Endodermal cell (in vitro differentiated cells): ENCODE data around the gene HIPK4. TPM values are rescaled to one million over a fixed set of nuclear protein-coding genes. Genes with fewer than 3 reads are reported as not detected.

ENCODE experiments used
- DNase-seq: peaks from one replicate; pipeline ENCODE4 v3.0.0-alpha.2; 2017
- H3K27ac ChIP-seq: 2 replicates; pipeline ENCODE4 v1.5.1; 2013; ENCODE audit warnings: mild to moderate bottlenecking, low read depth, low read length, moderate library complexity
- H3K27me3 ChIP-seq: 2 replicates; pipeline ENCODE4 v1.6.1; 2013; ENCODE audit warnings: mild to moderate bottlenecking, low read length, moderate library complexity; ENCODE audit not compliant: insufficient read depth, control insufficient read depth, poor library complexity, severe bottlenecking
- H3K36me3 ChIP-seq: 2 replicates; pipeline ENCODE4 v1.7.0; 2013; ENCODE audit warnings: mild to moderate bottlenecking, low read length, moderate library complexity; ENCODE audit not compliant: control insufficient read depth, insufficient read depth
- H3K4me1 ChIP-seq: one replicate; pipeline ENCODE4 v1.7.0; 2013; ENCODE audit warnings: low read length; ENCODE audit not compliant: control insufficient read depth, insufficient read depth
- H3K4me3 ChIP-seq: 2 replicates; pipeline ENCODE4 v1.5.1; 2013; ENCODE audit warnings: mild to moderate bottlenecking, low read length, moderate library complexity
- H3K9ac ChIP-seq: 2 replicates; pipeline ENCODE4 v1.6.1; 2013; ENCODE audit warnings: mild to moderate bottlenecking, low read length, moderate library complexity; ENCODE audit not compliant: poor library complexity, severe bottlenecking; ENCODE audit errors: extremely low read depth
- H3K9me3 ChIP-seq: 2 replicates; pipeline ENCODE4 v1.6.1; 2013; ENCODE audit warnings: mild to moderate bottlenecking, low read length, moderate library complexity; ENCODE audit not compliant: control insufficient read depth
- H3K27ac Mint-ChIP-seq: 2 replicates; pipeline ENCODE4 v1.8.0; 2020; ENCODE audit warnings: mixed read lengths
- H3K27me3 Mint-ChIP-seq: 2 replicates; pipeline ENCODE4 v1.8.0; 2021; ENCODE audit warnings: mild to moderate bottlenecking, mixed read lengths; ENCODE audit not compliant: insufficient read depth
- H3K36me3 Mint-ChIP-seq: 2 replicates; pipeline ENCODE4 v1.8.0; 2020; ENCODE audit warnings: low read depth, mixed read lengths
- H3K4me1 Mint-ChIP-seq: 2 replicates; pipeline ENCODE4 v1.8.0; 2020; ENCODE audit warnings: mixed read lengths
- H3K4me3 Mint-ChIP-seq: 2 replicates; pipeline ENCODE4 v1.8.0; 2020; ENCODE audit warnings: mild to moderate bottlenecking, moderate library complexity, mixed read lengths
- H3K9me3 Mint-ChIP-seq: 2 replicates; pipeline ENCODE4 v1.8.0; 2020; ENCODE audit warnings: mild to moderate bottlenecking, mixed read lengths
- WGBS, 2 experiments: methylation state at CpG; one replicate each; pipeline versions ENCODE4 v1.1.5 to v1.1.7; 2013; ENCODE audit warnings: missing lambda C conversion rate in 2 of 2, mixed read lengths in 1 of 2; ENCODE audit not compliant: insufficient coverage in 1 of 2, insufficient read length in 1 of 2; 5-methylcytosine and 5-hydroxymethylcytosine counted together
- total RNA-seq, 2 donors: library from RNA; stranded (reverse); fragmentation: NEBNext Ultra II Directional in 1 of 2; extraction: Animal tissue kit (Norgen Biotek cat#: 25700) in 1 of 2; gene quantifications; 2 replicates in 1 of 2; 3 replicates in 1 of 2; pipeline ENCODE4 v1.2.1, GENCODE V29; 2021
- TF ChIP-seq, protein P1 (sequence below): fragments of 200-600 bp; sonication (generic); conservative IDR thresholded peaks from 2 replicates; pipeline ENCODE4 v1.5.0; 2021; ENCODE audit warnings: antibody characterized with exemption, mild to moderate bottlenecking

HIPK4 gene
- total RNA-seq, 2 donors from 2014 or later, result 0.31 TPM; not detected in 1

DNA sequence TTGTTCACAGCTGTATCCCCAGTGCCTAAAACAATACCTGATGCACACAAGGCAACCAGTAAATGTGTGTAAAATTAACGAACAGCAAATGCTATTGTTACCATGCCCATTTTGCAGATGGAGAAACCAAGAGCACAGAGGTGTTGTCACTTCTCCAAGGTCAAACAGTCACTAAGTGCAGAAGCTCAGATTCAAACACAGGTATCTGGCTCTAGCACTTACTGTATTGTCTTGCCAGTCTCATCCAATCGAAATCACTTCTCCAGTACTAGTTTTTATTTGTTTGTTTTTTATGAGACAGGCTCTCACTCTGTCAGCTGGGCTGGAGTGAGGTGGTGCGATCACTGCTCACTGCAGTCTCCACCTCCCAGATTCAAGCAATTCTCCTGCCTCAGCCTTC lies 27.8 kb downstream of the HIPK4 start:
- no peak overlapping the region for H3K27ac ChIP-seq
- TF ChIP-seq, protein P1, sequence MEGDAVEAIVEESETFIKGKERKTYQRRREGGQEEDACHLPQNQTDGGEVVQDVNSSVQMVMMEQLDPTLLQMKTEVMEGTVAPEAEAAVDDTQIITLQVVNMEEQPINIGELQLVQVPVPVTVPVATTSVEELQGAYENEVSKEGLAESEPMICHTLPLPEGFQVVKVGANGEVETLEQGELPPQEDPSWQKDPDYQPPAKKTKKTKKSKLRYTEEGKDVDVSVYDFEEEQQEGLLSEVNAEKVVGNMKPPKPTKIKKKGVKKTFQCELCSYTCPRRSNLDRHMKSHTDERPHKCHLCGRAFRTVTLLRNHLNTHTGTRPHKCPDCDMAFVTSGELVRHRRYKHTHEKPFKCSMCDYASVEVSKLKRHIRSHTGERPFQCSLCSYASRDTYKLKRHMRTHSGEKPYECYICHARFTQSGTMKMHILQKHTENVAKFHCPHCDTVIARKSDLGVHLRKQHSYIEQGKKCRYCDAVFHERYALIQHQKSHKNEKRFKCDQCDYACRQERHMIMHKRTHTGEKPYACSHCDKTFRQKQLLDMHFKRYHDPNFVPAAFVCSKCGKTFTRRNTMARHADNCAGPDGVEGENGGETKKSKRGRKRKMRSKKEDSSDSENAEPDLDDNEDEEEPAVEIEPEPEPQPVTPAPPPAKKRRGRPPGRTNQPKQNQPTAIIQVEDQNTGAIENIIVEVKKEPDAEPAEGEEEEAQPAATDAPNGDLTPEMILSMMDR, result no peak
- peaks cover 9% of the 10 kb centered on the region for H3K36me3 Mint-ChIP-seq
- DNase-seq, result no peak
- WGBS, 2 experiments, result 85 to 100% methylated on average over 2 to 3 of the region's 3 CpGs
- H3K4me1 ChIP-seq, result no peaks in the 10 kb centered on the region
- no peaks in the 10 kb centered on the region for H3K9me3 Mint-ChIP-seq
- no peaks in the 10 kb centered on the region for H3K36me3 ChIP-seq
- H3K9me3 ChIP-seq, result no peaks in the 10 kb centered on the region
- no peaks in the 10 kb centered on the region for H3K27me3 ChIP-seq
- H3K4me1 Mint-ChIP-seq, result peaks cover 4% of the 10 kb centered on the region
- H3K27ac Mint-ChIP-seq, result no peak overlapping the region
- H3K4me3 Mint-ChIP-seq, result no peak overlapping the region
- no peak overlapping the region for H3K9ac ChIP-seq
- H3K27me3 Mint-ChIP-seq, result peaks cover 5% of the 10 kb centered on the region
- no peak overlapping the region for H3K4me3 ChIP-seq

DNA sequence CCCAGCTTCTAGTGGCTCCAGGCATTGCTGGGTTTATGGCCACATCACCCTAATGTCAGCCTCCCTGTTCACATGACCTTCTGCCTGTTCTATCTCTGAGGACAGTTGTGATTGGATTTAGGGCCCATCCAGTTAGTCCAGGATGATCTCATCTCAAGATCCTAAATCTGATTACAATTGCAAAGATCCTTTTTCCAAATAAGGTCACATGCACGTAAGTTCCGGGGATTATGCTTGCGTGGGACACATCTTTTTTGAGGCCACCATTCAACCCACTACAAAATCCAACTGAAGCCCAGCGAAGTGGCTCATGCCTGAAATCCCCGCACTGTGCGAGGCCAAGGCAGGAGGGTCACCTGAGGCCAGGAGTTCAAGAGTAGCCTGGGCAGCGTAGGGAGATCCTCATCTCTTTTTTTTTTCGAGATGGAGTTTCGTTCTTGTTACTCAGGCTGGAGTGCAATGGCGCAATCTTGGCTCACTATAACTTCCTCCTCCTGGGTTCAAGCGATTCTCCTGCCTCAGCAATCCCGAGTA lies 29.2 kb downstream of the HIPK4 start:
- H3K4me3 ChIP-seq, result no peak overlapping the region
- no peak overlapping the region for H3K4me3 Mint-ChIP-seq
- H3K4me1 Mint-ChIP-seq, result no peaks in the 10 kb centered on the region
- H3K9me3 ChIP-seq, result no peaks in the 10 kb centered on the region
- no peak overlapping the region for H3K9ac ChIP-seq
- H3K36me3 ChIP-seq, result no peaks in the 10 kb centered on the region
- peaks cover 5% of the 10 kb centered on the region for H3K36me3 Mint-ChIP-seq
- H3K9me3 Mint-ChIP-seq, result no peaks in the 10 kb centered on the region
- H3K4me1 ChIP-seq, result no peaks in the 10 kb centered on the region
- 94% methylated on average over 12 of the region's 12 CpGs for WGBS, 2 experiments
- no peak overlapping the region for H3K27ac Mint-ChIP-seq
- no peak overlapping the region for H3K27ac ChIP-seq
- no peaks in the 10 kb centered on the region for H3K27me3 ChIP-seq
- DNase-seq, result no peak
- peaks cover 5% of the 10 kb centered on the region for H3K27me3 Mint-ChIP-seq
- TF ChIP-seq, protein P1, result no peak

DNA sequence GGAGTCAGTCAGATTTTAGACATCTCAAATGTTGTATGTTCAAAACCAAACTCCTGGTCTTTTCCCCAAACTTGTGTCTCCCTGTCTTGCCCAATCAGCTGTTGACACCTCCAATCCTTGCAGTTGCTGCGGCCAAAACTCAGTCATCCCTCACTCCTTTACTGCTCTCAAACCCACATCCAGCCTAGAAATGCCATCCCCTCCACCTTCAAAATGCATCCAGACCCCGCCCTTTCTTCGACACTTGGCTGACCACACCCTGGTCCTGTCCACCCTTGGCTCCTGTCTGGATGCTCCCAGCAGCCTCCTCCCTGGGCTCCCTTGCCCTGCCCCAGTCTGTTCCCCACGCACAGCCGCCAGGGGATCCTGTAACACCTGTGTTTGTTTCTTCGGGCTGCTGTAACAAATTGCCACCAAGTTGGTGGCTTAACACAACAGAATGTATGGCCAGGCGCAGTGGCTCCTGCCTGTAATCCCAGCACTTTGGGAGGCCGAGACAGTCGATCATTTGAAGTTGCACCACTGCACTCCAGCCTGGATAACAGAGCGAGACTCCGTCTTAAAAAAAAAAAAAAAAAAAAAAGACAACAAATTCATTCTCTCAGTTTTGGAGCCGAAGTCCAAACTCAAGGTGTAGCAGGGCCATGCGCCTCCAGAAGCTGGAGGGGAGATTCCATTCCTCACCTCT lies 29.8 kb downstream of the HIPK4 start:
- Mint-ChIP-seq H3K9me3 (no peaks in the 10 kb centered on the region), H3K27ac (no peak overlapping the region), H3K4me1 (no peaks in the 10 kb centered on the region), H3K36me3 (peaks cover 5% of the 10 kb centered on the region), H3K4me3 (no peak overlapping the region), H3K27me3 (peaks cover 5% of the 10 kb centered on the region)
- TF ChIP-seq, protein P1, result no peak
- Histone ChIP-seq H3K36me3 (no peaks in the 10 kb centered on the region), H3K4me3 (no peak overlapping the region), H3K27me3 (no peaks in the 10 kb centered on the region), H3K9me3 (no peaks in the 10 kb centered on the region), H3K4me1 (no peaks in the 10 kb centered on the region), H3K27ac (no peak overlapping the region), H3K9ac (no peak overlapping the region)
- 91 to 94% methylated on average over 11 to 13 of the region's 13 CpGs for WGBS, 2 experiments
- no peak for DNase-seq
